Muscle of back (tissue), 11 donors: ENCODE measurements around the gene VSIG2. TPM values are rescaled to one million over a fixed set of nuclear protein-coding genes. Genes with fewer than 3 reads are reported as not detected.

Experiments used
- DNase-seq, 3 donors: peaks; one replicate each; pipeline versions ENCODE4 v3.0.0 to v3.0.0-alpha.2; 2013
- polyA plus RNA-seq, 10 donors: library from polyadenylated mRNA; unstranded; fragments of 120-200 nt; gene quantifications; one replicate each; pipeline ENCODE4 v1.2.1, GENCODE V29; 2013; ENCODE audit not compliant: insufficient read length in 10 of 10

Gene VSIG2
- polyA plus RNA-seq, 10 donors, result 0.67 to 2.3 (median 1.2) TPM

GRCh38 chr11:124748481-124749343, 3.3 kb downstream of the VSIG2 start:
- DNase-seq, result no peak

GRCh38 chr11:124748100-124748418, 4.0 kb downstream of the VSIG2 start:
- DNase-seq, result no peak

GRCh38 chr11:124747406-124748099, 4.5 kb downstream of the VSIG2 start:
- DNase-seq, result no peak

GRCh38 chr11:124746621-124747243, 5.3 kb downstream of the VSIG2 start:
- DNase-seq, result peak in 1 of 3 donors; percentile 46

- DNase-seq, result peak in 1 of 3 donors; percentile 16
Measured at GRCh38 chr11:124745835-124746620, 6.0 kb downstream of the VSIG2 start.

- DNase-seq, result no peak
Measured at GRCh38 chr11:124745270-124745834, 6.7 kb downstream of the VSIG2 start.

- no peak for DNase-seq
Measured at GRCh38 chr11:124743050-124743449, 9.0 kb downstream of the VSIG2 start.

- no peak for DNase-seq
Measured at GRCh38 chr11:124742555-124742954, 9.5 kb downstream of the VSIG2 start.

- no peak for DNase-seq
Measured at GRCh38 chr11:124740277-124740882, 11.7 kb downstream of the VSIG2 start.

- DNase-seq, result peak; percentile 87 to 97 (median 93)
Measured at GRCh38 chr11:124739479-124740276, 12.4 kb downstream of the VSIG2 start, which contains the start of gene NRGN. Gene NRGN, plus strand, starts transcription at chr11:124739942. Its CDS starts 143 bp downstream, at chr11:124740085.

- no peak for DNase-seq
Measured at GRCh38 chr11:124738713-124739478, 13.2 kb downstream of the VSIG2 start.

GRCh38 chr11:124737638-124738305, 14.3 kb downstream of the VSIG2 start:
- DNase-seq, result peak in 1 of 3 donors; percentile 41

- DNase-seq, result no peak
Measured at GRCh38 chr11:124736736-124737135, 15.3 kb downstream of the VSIG2 start.

- no peak for DNase-seq
Measured at GRCh38 chr11:124732230-124732629, 19.8 kb downstream of the VSIG2 start.

- DNase-seq, result no peak
Measured at GRCh38 chr11:124729571-124729970, 22.5 kb downstream of the VSIG2 start.

GRCh38 chr11:124728134-124728533, 23.9 kb downstream of the VSIG2 start:
- no peak for DNase-seq

GRCh38 chr11:124727474-124727873, 24.6 kb downstream of the VSIG2 start:
- DNase-seq, result no peak

- DNase-seq, result no peak
Measured at GRCh38 chr11:124725719-124726105, 26.3 kb downstream of the VSIG2 start.
